Kidney tubule cell (primary cell): Measurements from ENCODE around the gene SHISAL2A.

ENCODE experiments used
- DNase-seq: peaks from one replicate; pipeline ENCODE4 v3.0.0-alpha.2; 2018; ENCODE audit warnings: low spot score

The SHISAL2A gene

DNA sequence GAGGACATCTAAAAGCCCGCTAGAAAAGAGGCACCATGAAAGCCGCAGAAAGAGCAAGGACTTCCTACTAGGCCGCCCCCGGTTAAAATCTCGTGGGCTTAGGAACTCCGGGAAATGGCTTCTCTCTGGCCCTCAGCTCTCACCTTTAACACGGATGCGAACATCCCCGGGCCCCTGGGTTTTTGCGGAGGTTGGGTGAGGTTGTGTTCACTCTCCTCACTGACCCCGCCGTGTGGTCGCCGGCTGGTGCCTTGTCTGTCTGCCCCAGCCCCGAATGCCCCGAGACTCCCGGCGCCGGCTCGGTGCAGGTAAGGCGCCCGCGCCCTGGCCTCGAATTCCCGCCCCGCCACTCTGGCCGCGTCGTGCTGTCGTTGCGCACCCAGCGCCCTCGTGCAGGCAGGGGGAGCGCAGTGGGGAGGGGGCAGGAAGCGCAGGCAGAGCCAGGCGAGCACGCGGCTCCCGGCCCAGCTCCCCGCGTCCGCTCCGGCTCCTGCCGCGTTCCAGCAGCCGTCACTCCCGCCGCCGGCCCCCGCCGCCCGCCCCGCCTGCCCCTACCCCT lies at the start of gene SHISAL2A:
TSS of gene SHISAL2A (plus strand) at position 437 of the 559 bp plus-strand sequence. CDS start 326 bp downstream, outside the sequence.
- DNase-seq, result peak; percentile 20

DNA sequence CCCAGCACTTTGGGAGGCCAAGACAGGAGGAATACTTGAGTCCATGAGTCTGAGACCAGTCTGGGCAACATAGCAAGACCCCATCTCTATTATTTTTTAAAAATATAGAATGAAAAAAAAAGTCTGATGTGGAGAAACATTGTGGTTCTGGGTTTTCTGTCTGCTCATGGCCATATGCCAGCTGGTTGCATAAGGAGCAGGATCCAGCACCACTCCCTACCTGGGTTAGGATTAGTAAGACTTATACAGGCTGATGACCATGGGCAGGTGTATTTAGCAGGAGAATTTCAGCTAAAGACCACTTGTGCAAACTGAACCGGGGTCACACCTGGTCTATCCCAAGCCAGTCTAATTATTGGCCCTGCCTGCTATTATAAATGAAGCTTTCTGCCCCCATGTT lies 47.5 kb upstream of the SHISAL2A start:
- DNase-seq, result no peak

DNA sequence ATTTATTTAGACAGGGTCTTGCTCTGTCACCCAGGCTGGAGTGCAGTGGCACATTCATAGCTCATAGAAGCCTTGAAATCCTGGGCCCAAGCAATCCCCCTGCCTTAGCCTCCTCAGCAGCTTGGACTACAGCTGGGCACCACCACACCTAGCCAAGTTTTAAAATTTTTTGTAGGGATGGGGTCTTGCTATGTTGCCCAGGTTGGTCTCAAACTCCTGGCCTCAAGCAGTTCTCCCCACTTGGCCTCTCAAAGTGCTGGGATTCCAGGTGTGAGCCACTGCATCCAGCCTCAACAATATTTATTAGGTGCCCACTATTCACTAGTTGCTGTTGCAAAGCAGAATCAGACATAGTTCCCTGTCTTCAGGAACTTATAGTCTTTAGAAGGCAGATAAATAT lies 44.9 kb upstream of the SHISAL2A start:
- no peak for DNase-seq

DNA sequence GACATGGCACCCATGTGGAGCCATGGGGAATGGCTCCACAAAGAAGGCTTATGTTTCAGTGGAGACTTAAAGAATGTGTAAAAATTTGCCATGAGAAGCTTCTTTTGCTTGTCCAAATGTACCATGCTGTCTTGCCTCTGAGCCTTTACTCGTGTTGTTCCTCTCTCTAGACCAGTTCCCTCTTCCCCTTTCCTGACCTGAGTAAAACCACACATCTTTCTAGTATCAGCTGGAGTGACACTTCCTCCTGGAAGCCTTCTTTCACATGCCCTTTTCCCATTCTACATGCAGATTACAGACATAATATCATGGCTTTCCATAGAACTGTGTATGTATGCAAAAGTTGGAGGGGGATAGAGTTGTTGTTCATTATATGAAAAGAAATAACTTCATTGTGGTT lies 44.4 kb upstream of the SHISAL2A start:
- DNase-seq, result no peak

DNA sequence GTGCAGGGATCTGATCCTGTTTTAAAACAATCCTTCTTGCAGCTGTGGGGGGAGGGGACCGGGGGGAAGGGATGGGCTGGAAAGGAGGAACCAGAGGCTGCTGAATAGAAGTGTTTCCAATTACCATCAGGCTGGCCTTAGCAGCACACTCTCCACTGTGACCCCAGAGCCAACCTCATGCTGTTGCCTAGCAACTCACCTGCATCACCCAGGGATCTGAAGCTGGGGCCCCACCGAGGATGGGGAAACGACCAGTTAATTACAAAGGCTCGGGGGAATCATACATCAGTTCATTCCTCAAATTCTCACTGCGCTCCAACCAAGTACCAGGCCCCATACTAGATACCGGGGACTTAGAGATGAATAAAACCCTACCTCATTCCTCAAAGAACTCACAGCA lies 42.7 kb upstream of the SHISAL2A start:
- DNase-seq, result no peak

DNA sequence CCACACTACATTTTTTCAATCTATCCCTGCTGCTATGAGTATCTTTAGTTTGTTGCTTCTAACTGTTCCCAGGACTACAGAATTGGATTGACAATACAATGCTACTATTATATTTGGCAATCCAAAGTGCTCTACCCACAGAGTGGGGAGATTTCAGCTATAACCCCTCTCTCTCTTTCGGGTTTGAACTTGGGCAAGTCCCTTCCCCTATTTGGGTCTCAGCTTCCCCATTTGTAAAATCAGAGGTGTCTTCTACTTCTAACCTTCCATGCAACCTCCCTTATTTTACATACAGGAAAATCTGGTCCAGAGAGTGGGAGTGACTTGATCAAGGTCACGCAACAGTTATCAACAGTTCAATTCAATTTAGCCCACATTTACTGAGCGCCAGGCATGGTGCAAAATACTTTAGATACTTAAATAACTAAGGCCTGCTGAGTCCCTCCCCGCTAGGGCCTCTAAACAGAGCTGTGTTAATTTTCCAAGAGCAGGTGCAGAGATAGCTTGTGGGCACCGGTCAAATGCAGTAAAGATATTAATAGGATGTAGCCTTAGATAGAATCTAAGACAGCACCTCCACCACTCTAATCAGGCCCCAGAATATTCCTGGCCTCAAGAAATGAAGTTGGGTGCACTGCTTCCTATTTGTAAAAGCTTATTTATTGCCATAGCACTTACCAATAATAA lies 40.2 kb upstream of the SHISAL2A start:
- no peak for DNase-seq

DNA sequence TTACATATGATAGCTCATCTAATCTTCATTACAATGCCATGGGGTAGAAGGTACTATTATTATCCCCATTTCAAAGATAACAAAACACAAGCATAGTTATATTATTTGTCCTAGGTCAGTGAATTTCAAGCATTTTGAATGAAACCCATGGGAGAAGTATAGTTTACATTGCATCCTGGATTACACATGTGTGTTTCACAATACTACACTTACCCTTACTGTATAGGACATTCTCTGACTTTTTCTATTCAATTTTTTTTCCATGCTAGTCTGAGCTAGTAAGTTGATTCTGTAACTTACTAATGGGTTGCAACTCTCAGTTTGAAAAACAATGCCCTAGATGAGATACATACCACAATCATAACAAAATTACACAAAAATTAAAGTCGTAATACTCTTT lies 39.5 kb upstream of the SHISAL2A start:
- no peak for DNase-seq

DNA sequence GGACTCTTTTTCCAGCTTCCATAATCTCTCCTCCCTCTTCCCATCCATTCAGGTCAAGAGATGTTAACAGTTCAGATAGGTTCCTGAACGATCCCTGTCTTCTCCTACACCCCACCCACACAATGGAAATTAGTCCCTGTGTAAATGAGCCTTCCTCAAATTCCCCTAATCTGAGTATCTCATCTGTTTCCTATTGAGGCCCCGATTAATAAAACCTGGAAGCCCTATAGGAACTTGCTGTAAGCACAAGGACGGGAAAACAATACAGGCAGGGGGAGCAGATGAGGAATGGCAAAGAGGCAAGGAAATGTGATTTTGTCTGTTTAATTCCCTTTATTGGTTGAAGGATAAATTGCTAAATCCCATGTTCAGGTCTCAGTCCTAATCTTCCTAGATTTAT lies 37.9 kb upstream of the SHISAL2A start:
- DNase-seq, result no peak

DNA sequence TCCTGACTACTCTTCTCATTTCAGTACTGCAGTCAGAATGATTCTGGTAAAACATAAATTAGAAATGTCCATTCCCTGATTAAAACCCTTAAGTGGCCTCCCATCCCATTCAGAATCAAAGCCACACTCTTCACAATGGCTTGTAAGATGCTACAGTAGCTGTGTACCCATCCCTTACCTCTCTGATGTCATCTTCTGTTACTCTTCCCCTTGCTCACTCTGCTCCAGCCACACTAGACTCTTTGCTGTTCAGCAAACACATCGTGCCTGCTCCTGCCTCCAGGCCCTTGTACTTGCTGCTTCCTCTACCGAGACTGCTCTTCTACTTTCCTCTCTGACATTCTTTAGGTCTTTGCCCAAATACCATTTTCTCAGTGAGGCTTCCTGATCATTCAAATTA lies 35.1 kb upstream of the SHISAL2A start:
- no peak for DNase-seq

DNA sequence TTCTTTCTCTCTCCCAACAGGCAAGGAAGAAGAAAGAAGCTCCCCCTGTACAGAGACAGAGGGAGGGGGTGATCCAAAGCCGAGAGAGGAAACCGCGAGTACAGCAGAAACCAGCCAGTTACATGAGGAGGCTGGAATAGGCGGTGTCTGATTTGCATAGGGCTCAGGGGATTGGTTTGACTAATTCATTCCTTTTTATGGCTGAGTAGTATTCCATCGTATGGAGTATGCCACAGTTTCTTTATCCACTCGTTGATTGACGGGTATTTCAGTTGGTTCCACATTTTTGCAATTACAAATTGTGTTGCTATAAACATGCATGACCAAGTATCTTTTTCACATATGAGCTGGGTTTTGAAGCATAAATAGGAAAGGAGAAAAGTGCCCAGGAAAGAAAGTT lies 34.2 kb upstream of the SHISAL2A start:
- no peak for DNase-seq

DNA sequence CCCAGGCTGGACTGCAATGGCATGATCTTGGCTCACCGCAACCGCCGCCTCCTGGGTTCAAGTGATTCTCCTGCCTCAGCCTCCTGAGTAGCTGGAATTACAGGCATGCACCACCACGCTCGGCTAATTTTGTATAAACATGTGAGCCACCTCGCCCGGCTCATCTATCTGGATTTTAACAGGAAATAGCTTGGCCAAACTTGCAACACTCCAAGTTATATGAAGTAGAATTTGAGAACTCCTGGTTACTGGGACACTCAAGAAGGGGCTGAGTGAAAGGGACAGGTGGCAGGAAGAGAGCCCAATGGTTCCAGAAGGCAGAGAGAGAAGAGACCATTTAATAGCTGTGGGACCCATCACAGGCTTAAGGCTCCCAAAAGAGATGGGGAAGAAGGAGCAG lies 33.7 kb upstream of the SHISAL2A start:
- peak; percentile 73 for DNase-seq

DNA sequence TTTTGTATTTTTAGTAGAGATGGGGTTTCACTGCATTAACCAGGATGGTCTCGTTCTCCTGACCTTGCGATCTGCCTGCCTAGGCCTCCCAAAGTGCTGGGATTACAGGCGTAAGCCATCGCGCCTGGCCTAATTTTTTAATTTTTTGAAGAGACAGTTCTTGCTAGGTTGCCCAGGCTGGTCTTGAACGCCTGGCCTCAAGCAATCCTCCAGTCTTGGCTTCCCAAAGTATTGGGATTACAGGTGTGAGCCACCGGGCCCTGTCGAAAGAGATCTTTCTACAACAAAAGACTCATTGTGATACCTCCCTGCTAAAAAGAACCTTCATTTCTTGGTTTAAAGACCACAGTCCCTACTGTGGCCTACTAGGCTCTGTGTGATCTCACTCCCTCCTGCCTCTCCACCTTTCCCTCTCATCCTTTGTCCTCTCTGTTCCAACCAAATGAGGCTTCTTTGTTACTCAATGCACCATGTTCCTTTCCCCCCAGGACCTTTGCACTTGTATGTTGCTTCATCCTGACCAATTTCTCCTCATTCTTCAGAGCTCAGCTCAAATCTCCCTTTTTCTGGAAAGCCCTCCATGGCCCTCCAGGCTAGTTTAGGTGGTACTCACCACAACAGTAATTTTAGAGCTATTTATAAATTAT lies 32.3 kb upstream of the SHISAL2A start:
- no peak for DNase-seq

DNA sequence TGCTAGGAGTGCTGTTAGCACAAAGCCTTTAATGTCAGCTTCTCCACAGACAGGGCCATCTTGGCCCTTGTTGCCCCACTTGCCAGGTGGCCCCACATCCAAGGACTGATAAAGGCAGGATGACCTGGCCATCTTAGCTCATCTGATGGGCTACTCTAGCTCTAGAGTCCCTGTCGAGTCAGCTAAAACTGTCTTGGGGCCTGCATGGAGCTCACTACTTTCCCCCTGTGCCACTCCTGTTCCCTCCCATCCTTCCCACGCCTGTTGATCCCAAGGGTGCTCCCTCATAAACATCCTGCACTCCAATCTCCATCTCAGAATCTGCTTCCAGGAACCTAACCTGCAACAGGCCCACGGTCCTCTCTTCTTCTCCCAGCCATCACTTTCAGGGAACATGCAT lies 31.4 kb upstream of the SHISAL2A start:
- no peak for DNase-seq

DNA sequence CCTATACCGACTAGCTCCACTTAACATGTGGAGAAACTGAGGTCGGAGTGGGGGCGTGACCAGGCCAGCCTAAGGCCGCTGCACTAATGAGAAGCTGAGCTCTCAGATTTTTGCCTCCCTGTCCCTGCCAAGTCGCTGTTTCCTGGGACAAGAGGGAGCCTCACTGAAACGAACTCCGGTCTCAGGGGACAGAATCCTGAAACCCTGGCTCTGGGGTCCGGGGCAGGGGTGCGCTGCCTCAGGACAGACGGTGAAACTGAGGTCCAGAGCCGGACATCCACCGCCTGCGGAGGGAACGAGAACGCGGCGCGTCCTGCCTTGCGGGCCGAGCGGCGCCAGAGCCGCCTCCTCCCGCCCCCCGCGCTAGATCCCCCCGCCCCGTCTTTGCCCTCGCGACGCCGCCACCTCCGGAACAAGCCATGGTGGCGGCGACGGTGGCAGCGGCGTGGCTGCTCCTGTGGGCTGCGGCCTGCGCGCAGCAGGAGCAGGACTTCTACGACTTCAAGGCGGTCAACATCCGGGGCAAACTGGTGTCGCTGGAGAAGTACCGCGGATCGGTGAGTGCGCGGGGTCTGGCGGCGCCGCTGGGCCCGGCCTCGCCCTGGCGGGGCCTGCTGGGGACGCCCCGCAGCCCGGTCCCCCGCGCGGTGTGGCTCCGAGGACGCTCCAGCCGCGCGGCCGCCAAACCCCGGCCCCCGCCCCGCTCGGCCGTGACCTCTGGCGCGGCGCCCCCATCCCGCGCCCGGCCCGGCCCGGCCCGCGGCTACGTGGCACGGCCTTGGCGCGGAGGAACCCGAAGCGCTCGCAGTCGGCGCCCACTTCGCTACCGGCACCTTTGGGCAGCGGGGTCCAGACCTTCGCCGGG lies 30.7 kb upstream of the SHISAL2A start, which contains the start of gene GPX7:
TSS of gene GPX7 (plus strand) at position 381 of the 865 bp plus-strand sequence. CDS start at position 420, 39 bp downstream.
- DNase-seq, result peak; percentile 52

DNA sequence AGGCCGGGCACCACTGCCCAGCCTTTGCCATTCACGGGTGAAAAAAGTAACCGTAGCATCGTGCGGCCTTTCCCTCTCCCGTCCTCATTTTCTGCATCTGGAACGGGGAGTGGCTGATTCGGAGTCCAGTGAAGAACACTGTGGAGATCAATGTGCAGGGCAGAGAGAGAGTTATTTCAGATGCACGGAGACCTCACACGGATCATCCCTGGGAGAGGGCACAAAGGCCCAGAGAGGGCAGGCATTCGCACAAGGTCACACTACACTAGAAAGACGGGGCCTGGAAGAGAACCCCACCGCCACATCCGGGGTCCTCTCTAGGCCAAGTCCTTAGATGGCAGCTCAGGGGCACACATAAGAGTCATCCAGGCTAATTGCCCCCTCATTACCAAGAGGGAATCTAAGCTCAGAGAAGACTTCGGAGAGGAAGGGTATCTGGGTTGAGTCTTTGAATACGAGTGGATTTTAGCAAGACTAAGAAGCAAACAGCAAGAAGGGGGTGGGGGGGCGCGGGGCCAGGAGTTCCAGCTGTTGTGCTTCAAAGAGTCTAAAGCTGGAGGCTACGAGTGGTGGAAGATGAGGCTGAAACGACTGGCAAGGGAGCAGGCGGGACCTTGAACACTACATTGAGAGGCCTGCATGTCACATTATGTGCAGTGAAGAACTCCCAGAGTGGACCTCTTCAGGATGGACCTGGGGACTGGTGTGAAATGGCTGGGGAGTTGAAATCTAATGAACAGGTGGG lies 29.9 kb upstream of the SHISAL2A start:
- DNase-seq, result peak; percentile 22

DNA sequence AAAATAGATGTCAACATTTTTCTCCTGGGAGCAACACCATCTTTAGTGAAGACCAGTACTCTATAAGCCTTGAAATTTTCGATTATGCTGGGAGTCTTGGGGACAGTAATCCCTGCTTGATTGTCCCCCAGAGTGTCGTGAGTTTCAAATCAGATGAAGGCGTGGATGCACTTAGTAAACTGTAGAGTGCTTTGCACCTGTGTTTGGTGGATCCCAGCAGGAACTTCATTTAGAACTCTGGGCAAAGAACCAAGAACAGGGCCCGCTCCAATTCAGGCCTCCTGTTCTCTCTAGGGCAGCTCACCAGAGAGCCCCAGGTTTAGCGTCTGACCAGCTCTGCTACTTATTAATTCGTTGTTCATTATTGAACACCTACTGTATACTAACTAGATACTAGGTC lies 29.3 kb upstream of the SHISAL2A start:
- no peak for DNase-seq

DNA sequence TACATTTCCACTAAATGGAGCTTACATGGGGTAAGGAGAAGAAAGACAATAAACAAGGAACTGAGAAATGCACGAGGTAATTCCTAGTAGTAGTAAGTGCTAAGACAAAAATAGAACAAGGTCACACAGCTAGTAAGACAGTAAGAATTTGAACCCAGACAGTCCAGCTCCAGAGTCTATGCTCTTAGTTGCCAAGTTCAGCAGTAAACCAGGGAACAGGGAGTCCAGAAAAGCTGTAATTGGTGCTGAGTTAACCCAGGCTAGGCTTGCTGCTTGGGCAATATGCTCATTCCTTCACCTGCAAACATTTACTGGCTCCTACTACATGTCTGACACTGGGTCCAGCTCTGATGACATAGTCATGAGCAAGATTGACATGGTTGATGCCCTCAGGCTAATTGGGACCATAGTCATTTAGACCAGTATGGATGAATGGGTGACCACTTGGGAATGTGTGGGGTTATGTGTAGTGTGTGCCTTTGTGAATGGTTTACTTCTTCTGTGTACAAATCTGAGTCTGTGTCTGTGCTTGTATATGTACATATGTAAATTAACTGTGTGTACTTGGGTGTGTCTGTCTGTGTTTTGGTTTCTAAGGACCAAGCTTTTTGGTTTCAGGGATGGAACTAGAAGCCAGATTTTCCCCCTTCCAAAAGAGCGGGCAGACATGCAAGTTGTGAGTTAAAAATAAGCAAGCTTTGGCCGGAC lies 28.8 kb upstream of the SHISAL2A start:
- peak; percentile 80 for DNase-seq

DNA sequence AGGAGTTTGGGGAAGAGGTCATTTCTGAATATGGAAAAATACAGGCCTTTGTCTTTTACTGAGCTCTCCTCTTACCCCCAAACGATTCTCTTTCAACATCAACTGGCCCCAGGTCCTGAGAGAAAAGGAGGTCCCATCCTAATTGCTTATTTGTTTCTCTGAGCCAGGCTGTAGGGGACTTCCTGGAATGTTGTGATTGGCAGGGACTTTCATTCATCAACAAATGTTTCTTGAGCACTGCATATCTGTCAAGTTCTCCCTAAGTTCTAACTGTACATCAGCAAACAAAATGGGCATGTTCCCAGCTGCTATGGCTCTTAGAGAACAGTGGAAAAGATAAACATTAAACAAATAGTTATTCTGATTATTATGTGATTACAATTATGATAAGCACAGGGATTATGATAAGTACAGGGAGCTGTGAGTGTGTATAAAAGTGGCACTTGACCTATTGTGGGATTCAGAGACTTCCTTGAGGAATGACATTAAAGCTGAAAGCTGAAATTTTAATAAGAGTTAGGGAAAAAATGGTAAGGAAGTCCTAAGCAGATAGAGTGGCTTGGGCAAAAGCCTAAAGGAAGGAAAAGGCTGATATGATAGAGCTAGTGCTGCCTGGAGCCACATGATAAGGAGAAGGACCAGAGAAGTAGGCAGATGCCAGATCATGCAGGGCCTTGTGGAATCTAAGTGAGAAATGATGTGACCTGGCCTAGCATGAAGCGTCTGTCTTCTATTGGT lies 19.2 kb upstream of the SHISAL2A start:
- no peak for DNase-seq

DNA sequence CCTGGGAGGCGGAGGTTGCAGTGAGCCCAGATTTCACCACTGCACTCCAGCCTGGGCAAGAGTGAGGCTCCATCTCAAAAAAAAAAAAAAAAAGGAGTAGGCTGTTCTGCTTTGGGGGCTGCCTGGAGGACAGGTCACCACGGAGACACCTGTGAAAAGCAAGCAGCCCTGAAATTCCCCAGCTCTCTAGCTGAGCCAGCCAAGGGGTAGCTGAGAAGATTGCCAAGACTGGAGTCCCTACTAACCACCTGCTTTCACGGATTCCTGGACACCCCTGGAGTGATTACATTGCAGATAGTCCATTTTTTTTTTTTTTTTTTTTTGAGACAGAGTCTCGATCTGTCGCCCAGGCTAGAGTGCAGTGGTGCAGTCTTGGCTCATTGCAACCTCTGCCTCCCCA lies 18.3 kb upstream of the SHISAL2A start:
- no peak for DNase-seq

DNA sequence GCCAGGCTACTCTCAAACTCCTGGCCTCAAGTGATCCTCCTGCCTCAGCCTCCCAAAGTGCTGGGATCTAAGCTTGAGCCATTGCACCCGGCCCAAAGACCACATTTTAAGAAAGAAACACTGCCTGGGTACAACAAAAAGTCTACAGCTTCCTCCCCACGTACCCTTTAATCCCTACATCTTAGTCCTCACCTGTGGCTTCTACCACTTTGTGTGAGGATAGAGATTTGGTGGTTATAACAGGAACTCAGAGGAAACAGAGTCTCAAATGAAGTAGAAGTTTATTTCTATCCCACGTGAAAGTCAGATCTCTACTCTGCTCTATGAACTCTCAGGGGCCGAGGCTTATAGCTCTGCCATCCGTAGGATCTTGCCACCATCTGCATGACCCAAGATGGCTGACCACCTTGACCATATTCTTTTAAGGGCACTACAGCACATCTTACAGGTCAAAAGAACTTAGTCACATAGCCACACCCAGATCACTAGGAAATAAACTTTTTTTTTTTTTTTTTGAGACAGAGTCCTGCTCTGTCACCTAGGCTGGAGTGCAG lies 17.4 kb upstream of the SHISAL2A start:
- DNase-seq, result no peak
